DND-41 (cell line): ENCODE measurements around the gene GCLM.
"Not testable (repeated sequence)": the region's sequence is repeated elsewhere in the genome, so short reads cannot be mapped to it uniquely, and the experiment has no call there.

ENCODE experiments used
- ATAC-seq: fragments of 200-7000 bp; cut with Tn5 transposase; 3 replicates; pipeline ENCODE4 v1.9.1; 2021; ENCODE audit warnings: low read depth; ENCODE audit not compliant: insufficient read depth
- DNase-seq: peaks from one replicate; pipeline ENCODE4 v3.0.0-alpha.2; 2020
- H2AFZ ChIP-seq: 2 replicates; pipeline ENCODE4 v1.6.0; 2012; ENCODE audit warnings: low read depth, low read length
- H3K27ac ChIP-seq: 2 replicates; pipeline ENCODE4 v1.5.1; 2012; ENCODE audit warnings: low read length, inconsistent platforms
- H3K27me3 ChIP-seq: fragments of 200-600 bp; sonication (generic); 2 replicates; pipeline ENCODE4 v1.6.0; 2012; ENCODE audit warnings: low read length, mild to moderate bottlenecking, inconsistent platforms; ENCODE audit not compliant: insufficient read depth, poor library complexity
- H3K36me3 ChIP-seq: 2 replicates; pipeline ENCODE4 v1.5.1; 2012; ENCODE audit warnings: low read length, inconsistent platforms; ENCODE audit not compliant: insufficient read depth
- H3K4me1 ChIP-seq: 2 replicates; pipeline ENCODE4 v1.5.1; 2012; ENCODE audit warnings: mild to moderate bottlenecking, low read length; ENCODE audit not compliant: insufficient read depth
- H3K4me2 ChIP-seq: 2 replicates; pipeline ENCODE4 v1.6.0; 2012; ENCODE audit warnings: mild to moderate bottlenecking, moderate library complexity, low read length, inconsistent platforms; ENCODE audit not compliant: insufficient read depth
- H3K4me3 ChIP-seq, 2 experiments: fragments of 200-600 bp in 1 of 2; shearing (Covaris generic) in 1 of 2; 2 replicates each; pipeline ENCODE4 v1.5.1; 2012 to 2016; ENCODE audit warnings: inconsistent platforms in 2 of 2, low read length in 2 of 2, mild to moderate bottlenecking in 2 of 2, low read depth in 1 of 2, moderate library complexity in 1 of 2
- H3K79me2 ChIP-seq: 2 replicates; pipeline ENCODE4 v1.6.0; 2012; ENCODE audit warnings: low read length, inconsistent platforms; ENCODE audit not compliant: insufficient read depth
- H3K9ac ChIP-seq: 2 replicates; pipeline ENCODE4 v1.6.0; 2012; ENCODE audit warnings: low read depth, mild to moderate bottlenecking, inconsistent platforms, low read length, moderate library complexity
- H3K9me3 ChIP-seq: 2 replicates; pipeline ENCODE4 v1.5.1; 2012; ENCODE audit warnings: low read length, moderate library complexity, mild to moderate bottlenecking, inconsistent platforms; ENCODE audit not compliant: insufficient read depth, severe bottlenecking
- H4K20me1 ChIP-seq: 2 replicates; pipeline ENCODE4 v1.6.0; 2012; ENCODE audit warnings: low read length; ENCODE audit not compliant: insufficient read depth
- CTCF ChIP-seq: IDR thresholded peaks from 2 replicates; pipeline ENCODE4 v1.5.1; 2012; ENCODE audit warnings: borderline replicate concordance, low read length, moderate library complexity, mild to moderate bottlenecking; ENCODE audit not compliant: poor library complexity, severe bottlenecking; ENCODE audit errors: extremely low read depth
- EZH2 ChIP-seq: IDR thresholded peaks from 3 replicates; pipeline ENCODE4 v1.6.1; 2012; ENCODE audit warnings: borderline replicate concordance, low read depth, mild to moderate bottlenecking, moderate library complexity, low read length, inconsistent platforms; ENCODE audit not compliant: severe bottlenecking

The GCLM gene

GRCh38 chr1:93865253-93865652, 44.0 kb downstream of the GCLM start:
- H3K4me1 ChIP-seq, result no peaks in the 10 kb centered on the region
- H3K27ac ChIP-seq, result no peak overlapping the region
- H3K9me3 ChIP-seq, result no peaks in the 10 kb centered on the region
- DNase-seq, result no peak
- H3K79me2 ChIP-seq, result no peaks in the 10 kb centered on the region
- TF ChIP-seq EZH2, result no peak
- no peak for TF ChIP-seq CTCF
- H3K27me3 ChIP-seq, result no peaks in the 10 kb centered on the region
- no peak for ATAC-seq
- no peak overlapping the region for H3K4me3 ChIP-seq
- H4K20me1 ChIP-seq, result no peaks in the 10 kb centered on the region
- no peak overlapping the region for H3K9ac ChIP-seq
- H3K36me3 ChIP-seq, result peaks cover 19% of the 10 kb centered on the region
- H2AFZ ChIP-seq, result no peak overlapping the region
- H3K4me2 ChIP-seq, result no peak overlapping the region

- no peaks in the 10 kb centered on the region for H3K9me3 ChIP-seq
- H3K4me3 ChIP-seq, result no peak overlapping the region
- no peaks in the 10 kb centered on the region for H3K79me2 ChIP-seq
- no peak for TF ChIP-seq EZH2
- TF ChIP-seq CTCF, result no peak
- no peaks in the 10 kb centered on the region for H3K27me3 ChIP-seq
- H3K36me3 ChIP-seq, result peaks cover 9% of the 10 kb centered on the region
- no peak overlapping the region for H2AFZ ChIP-seq
- no peak overlapping the region for H3K27ac ChIP-seq
- DNase-seq (no peak), ATAC-seq (no peak)
- H4K20me1 ChIP-seq, result no peaks in the 10 kb centered on the region
- no peak overlapping the region for H3K4me2 ChIP-seq
- H3K4me1 ChIP-seq, result no peaks in the 10 kb centered on the region
- H3K9ac ChIP-seq, result no peak overlapping the region
These were observed 45.1 kb downstream of the GCLM start for GRCh38 chr1:93864175-93864574.

- H3K27ac ChIP-seq, ATAC-seq, H3K4me2 ChIP-seq, DNase-seq, H3K9ac ChIP-seq, H2AFZ ChIP-seq, H3K4me1 ChIP-seq, H3K79me2 ChIP-seq, H4K20me1 ChIP-seq, H3K27me3 ChIP-seq, H3K4me3 ChIP-seq, H3K9me3 ChIP-seq, H3K36me3 ChIP-seq: not testable (repeated sequence)
These were observed 51.6 kb downstream of the GCLM start for GRCh38 chr1:93857653-93858052.

GRCh38 chr1:93855983-93856382, 53.2 kb downstream of the GCLM start:
- not testable (repeated sequence) for H2AFZ ChIP-seq, H3K36me3 ChIP-seq, DNase-seq, H3K4me3 ChIP-seq, H3K4me2 ChIP-seq, H3K4me1 ChIP-seq, H4K20me1 ChIP-seq, H3K27ac ChIP-seq, H3K9ac ChIP-seq, H3K9me3 ChIP-seq, H3K27me3 ChIP-seq, H3K79me2 ChIP-seq, ATAC-seq
